Omental fat pad (tissue), 4 donors: Measurements from ENCODE around the gene NEU4. TPM values are rescaled to one million over a fixed set of nuclear protein-coding genes. Genes with fewer than 3 reads are reported as not detected.

Source experiments
- ATAC-seq: fragments of 150-250 bp; one replicate; pipeline ENCODE4 v1.9.1; 2016; ENCODE audit warnings: mild to moderate bottlenecking, moderate library complexity; ENCODE audit not compliant: low FRiP score
- DNase-seq: peaks from one replicate; pipeline ENCODE4 v3.0.0-alpha.2; 2019; ENCODE audit warnings: low spot score
- total RNA-seq, 4 donors: library from RNA; depleted of rRNA; stranded (reverse); fragments of >200 nt; gene quantifications; one replicate each; pipeline ENCODE4 v1.1.0, GENCODE V29; 2016
- TF ChIP-seq, protein P1 (sequence below), 3 donors: fragments of 450-650 bp; IDR thresholded peaks; one replicate each; pipeline ENCODE4 v1.5.1; 2016 to 2017; ENCODE audit warnings: antibody characterized with exemption in 3 of 3, mild to moderate bottlenecking in 3 of 3, moderate library complexity in 2 of 3

Gene NEU4
- total RNA-seq, 4 donors from 2014 or later, result 0.79 to 4.4 (median 2.5) TPM

DNA sequence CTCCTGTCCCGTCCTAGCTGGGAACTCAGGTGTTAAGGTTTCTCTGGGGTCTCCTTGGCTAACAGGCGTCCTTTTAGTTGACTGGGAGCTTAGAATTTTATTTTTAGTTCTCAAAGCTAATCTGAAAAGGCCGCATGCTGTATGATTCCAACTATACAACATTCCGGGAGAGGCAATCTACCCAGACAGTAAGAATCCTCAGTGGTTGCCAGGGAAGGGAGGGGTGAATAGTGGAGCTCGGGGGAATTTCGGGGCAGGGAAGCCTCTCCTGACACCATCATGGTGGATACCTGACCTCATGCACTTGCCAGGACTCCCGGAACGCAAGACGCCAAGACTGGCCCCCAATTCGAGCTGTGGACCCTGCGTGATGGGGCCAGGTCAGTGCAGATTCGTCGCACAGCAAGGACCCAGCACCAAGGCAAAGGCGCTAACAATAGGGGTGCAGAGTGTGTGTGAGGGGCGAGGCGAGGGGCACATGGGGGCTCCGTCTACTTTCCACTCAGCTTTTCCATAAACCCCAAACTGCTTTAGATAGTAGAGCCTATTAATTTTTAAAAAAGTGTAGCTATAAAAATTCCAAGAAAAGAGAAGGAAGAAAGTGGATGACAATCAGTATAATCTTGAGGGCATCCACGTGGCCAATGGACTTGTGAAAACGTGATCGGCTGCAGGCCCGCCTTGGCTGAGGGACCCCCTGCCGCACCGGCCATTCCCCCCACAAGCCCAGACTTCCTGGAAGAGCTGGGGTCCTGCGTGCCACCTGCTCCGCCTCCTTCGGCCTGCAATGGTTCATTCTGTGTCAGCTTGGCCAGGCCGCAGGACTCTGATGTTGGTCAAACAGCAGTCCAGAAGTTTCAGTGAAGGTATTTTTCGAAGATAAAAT, 32.4 kb downstream of the NEU4 start:
- no peak for DNase-seq
- TF ChIP-seq, protein P1, sequence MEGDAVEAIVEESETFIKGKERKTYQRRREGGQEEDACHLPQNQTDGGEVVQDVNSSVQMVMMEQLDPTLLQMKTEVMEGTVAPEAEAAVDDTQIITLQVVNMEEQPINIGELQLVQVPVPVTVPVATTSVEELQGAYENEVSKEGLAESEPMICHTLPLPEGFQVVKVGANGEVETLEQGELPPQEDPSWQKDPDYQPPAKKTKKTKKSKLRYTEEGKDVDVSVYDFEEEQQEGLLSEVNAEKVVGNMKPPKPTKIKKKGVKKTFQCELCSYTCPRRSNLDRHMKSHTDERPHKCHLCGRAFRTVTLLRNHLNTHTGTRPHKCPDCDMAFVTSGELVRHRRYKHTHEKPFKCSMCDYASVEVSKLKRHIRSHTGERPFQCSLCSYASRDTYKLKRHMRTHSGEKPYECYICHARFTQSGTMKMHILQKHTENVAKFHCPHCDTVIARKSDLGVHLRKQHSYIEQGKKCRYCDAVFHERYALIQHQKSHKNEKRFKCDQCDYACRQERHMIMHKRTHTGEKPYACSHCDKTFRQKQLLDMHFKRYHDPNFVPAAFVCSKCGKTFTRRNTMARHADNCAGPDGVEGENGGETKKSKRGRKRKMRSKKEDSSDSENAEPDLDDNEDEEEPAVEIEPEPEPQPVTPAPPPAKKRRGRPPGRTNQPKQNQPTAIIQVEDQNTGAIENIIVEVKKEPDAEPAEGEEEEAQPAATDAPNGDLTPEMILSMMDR (IDR thresholded peaks at IDR 0.05), result no peak
- ATAC-seq, result no peak

DNA sequence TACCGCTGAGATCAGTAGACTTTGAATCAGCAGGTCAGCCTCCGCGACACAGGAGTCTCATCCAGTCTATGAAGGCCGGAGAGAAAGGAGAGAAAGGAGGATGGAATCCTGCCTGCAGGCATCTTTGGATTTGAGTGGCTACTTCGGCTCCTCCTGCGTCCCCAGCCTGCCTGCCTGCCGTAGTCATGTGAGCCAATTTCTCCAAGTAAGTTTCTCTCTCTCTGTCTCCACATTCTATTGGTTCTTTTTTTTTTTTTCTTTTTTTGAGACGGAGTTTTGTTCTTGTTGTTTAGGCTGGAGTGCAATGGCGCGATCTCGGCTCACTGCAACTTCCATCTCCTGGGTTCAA, 33.0 kb downstream of the NEU4 start:
- TF ChIP-seq, protein P1 (IDR thresholded peaks at IDR 0.05), result no peak
- ATAC-seq (no peak), DNase-seq (no peak)

DNA sequence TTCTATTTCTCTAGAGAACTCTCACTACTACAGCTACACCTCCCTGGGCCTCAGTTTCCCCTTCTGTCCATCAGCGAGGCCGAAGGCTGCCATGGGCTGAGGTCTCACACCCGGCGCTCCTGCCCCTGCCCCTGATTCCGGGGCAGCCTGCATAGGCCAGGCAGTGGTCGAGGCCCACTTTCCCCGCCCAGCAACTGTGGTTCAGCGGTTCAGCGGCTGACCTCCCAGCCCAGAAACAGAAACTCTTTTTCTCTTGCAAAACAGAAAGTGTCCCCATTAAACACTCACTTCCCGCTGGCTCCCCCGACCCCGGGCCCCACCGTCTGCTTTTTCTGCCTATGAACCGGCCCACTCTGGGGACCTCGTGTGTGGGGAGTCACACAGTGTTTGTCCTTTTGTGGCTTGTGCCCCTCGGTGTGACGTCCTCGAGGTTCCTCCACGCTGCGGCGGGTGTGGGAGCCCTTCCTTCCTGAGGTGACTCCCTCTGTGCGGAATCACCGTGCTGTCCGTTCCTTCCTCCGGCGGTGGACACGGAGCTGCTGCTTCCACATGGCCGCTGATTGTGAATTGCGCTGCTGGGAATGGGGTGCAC, 33.7 kb downstream of the NEU4 start:
- no peak for DNase-seq
- peak; percentile 39 for ATAC-seq
- TF ChIP-seq, protein P1 (IDR thresholded peaks at IDR 0.05), result no peak

DNA sequence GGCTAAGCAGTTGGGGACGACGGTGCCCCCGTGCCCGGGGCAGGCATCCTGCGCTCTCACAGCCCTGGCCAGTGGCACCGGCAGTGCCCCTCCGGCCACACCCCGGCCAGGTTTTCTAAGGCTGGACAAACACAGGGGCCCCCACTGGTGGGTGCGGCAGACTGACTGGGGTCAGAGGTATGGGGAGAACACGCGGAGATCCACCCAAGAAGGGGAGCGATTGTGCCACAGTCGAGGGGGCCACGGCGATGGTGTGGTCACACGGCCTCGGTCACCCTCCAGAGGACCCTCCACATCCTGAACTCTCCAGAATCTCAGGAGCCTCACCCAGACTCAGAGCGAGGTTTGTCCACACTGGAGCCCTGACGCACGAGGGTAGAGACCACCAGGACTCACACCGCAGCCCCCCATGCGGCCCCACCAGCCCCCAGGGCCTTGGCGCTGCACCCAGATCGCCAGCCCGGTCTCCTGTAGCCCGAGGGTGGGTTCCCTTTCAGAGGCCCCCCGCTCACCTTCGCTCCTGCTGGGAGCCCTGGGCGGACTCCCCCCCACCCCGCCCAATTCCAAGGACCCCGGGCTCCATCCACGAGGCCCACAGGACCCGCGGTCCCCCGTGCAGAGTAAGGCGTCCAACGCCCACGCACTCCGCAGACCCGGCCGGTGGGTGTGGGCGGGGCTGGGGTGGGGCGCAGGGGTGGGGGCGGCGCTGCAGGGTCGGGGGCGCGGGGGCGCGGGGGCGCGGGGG, 34.5 kb downstream of the NEU4 start:
- TF ChIP-seq, protein P1 (IDR thresholded peaks at IDR 0.05), result no peak
- peak; percentile 12 for ATAC-seq

DNA sequence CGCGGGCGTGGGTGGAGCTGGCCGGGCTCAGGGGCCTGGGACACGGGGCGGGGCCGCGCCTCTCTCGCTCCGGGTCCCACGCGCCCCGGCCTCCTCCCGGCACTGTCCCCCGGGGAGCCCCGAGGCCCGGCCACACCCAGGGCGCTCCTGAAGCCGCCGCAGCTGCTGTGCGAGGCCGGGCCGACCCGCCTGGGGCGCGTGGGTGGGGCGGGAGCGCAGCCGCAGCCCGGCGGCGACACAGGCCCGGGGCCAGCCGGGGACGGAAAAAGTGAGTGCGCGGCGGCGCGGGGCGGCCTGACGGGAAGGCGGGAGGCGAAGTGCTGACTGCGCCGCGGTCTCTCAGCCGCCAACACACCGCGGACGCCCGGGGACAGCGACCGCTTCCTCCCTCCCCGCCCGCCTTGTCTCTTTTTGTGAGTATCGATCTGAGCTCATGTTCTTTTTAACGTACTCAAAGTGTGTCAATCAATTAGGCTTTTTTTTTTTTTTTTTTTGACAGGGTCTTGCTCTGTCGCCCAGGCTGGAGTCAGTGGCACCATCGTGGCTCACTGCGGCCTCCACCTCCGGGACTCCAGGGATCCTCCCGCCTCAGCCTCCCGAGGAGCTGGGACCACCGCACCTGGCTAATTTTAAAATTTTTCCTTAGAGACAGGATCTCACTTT, 35.2 kb downstream of the NEU4 start:
- DNase-seq, result peak; percentile 52
- TF ChIP-seq, protein P1 (IDR thresholded peaks at IDR 0.05), result no peak

More for the DNA sequence above, 34.5 kb downstream of the NEU4 start:
- DNase-seq, result no peak

DNA sequence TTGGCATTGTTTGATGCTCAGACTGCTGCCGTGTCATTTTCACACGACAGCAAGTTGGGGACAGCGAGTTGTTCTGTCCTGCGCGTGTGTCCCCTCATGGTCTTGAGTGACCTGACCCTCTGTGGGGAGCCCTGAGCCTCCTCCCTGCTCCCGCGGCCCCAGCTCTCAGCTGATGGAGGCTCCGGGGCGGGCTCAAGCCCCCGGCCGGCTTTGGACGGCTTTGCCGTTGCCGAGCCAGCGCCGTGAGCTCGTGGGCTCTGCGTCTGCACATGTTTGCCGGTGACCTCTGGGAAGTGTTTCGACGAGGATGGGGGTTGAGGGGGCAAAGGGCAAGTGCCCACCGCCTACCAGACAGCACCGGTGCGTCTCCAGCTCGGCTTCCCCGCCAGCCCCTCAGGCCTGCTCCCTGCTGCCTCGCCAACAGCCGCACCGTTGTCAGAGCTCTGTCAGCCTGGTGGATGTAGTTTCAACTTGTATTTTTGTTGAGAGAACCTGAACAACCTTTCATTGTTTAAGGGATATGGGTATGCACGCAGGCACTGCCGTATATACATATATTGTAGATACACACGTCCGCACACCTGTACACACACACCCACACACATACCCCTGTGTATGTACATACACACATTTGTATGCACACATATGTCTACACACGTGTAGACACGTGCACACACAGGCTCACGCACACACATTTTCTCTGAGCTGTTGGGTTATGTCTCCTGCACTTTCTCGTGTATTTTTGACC, 36.0 kb downstream of the NEU4 start:
- TF ChIP-seq, protein P1 (IDR thresholded peaks at IDR 0.05), result no peak
- no peak for DNase-seq
- ATAC-seq, result no peak

More for the DNA sequence above, 35.2 kb downstream of the NEU4 start:
- peak; percentile 85 for ATAC-seq
